HuH-7 (cell line): ENCODE results near the gene ABI3BP.
A peak's percentile ranks its signal among the peaks of the same experiment; 100 is the strongest.

Experiments
- DNase-seq: peaks from one replicate; pipeline ENCODE4 v3.0.0; 2011; ENCODE audit warnings: low spot score

Gene ABI3BP

GRCh38 chr3:100830931-100831330 lies 162.3 kb downstream of the ABI3BP start:
- no peak for DNase-seq

DNA sequence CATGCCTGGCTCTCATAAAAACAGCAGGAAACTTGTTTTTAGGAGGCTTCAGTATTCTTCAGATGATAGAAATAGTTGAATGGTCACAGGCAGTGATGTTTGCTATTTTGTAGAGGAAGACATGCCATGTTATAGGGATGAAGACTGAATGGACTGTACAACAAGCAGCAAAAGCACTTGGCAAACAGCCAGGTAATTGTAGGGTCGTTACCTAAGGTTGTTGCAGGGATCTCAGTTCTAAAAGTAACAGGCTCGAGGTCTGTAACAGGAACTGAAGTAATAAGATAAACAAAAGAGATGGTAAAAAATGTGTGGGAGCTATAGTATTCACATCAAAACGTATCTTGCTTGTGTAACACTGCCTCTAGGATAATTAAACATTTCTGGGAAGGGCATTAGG lies 167.6 kb downstream of the ABI3BP start:
- DNase-seq: no peak

DNA sequence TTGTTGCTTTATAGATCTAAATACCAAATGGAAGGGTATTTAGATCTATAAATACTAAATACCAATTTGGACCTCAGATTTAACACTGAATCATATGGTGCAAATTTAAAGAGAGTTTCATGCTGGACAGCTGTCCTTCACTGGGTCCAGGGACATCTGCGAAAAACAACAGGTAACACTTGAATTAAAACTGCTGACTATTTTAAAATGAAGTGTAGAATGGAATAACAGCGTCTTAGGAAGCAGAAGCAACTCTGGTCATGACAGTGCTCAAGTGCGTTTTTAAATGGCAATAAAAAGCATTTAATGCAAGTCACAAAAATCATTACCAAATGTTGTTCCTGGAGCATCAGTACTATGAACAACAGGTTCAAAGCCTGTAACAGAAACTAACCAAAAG lies 177.6 kb downstream of the ABI3BP start:
- DNase-seq: no peak

- DNase-seq: no peak
These were observed 179.4 kb downstream of the ABI3BP start for GRCh38 chr3:100813828-100814227.

DNA sequence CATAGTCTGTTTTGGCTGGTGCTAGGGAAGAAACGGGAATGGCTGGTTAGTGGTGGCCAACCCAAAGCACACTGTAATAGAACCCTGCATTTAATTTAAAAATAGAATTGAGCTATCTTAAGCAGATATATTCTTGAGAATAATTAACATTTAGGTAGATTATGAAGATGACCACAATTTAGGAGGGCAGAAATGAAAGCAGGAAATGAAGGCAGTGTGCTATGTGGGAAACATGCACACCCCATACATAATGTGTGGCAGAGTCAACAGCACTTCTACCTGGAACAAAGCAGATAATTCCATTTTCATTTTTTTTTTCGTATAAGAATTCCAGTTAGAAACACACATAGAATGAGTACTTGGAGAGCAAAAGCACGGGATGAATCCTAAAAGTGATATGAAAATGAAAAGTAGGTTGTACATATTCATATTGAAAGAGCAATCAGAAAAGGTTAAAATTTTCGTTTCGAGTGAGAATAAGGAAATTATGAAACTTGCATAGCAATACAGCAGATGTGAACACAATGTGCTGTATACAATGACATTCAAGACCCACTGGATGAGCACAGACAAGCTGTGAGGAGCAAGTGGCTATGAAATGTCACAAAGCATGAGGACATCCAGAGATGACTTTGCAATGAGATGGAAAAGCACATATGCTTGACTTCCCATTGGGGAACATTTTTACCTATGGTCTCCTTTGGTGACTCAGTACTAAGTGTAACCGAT lies 181.3 kb downstream of the ABI3BP start:
- DNase-seq: no peak

GRCh38 chr3:100810671-100811070 lies 182.6 kb downstream of the ABI3BP start:
- no peak for DNase-seq

- DNase-seq: no peak
These were observed 188.6 kb downstream of the ABI3BP start for GRCh38 chr3:100804631-100805030.

- DNase-seq: no peak
These were observed 189.5 kb downstream of the ABI3BP start for GRCh38 chr3:100803711-100804110.

GRCh38 chr3:100802126-100802525 lies 191.1 kb downstream of the ABI3BP start:
- DNase-seq: no peak

DNA sequence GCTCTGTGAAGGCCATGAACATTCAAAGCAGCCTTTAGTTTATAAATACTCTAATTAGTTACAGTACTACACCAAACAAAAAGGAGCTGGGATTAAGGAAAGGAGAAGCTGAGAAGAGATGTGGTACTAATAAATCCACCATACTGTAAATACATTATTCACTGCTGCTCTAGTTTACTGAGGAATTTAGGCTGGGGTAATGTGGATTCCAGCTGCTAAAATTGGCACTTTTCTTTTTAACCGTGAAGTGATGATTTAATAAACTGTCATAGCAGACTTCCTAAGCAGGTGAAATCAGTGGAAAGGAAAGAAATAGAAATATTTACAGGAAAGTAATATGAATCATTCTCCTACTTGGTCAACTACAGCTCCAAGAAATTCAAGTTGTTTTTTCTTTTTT lies 195.2 kb downstream of the ABI3BP start:
- DNase-seq: no peak

DNA sequence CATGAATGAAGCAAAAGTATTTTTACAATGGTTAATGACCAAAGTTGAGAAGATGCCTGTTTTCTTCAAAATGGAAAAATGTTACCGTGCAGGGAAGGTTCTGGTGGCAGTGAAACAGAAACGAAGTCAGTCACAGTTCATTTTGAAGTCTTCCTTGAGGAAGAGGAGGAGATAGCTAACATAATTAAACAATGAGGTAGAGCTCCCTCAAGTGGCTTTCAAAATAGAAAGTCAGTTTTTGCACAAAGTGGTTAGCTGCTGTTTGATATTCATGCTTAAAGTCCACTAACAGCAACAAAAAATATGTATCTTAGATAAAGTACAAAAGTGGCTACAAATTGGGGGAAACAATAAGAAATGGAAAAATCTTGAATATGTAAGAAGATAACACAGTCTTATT lies 196.7 kb downstream of the ABI3BP start:
- DNase-seq: no peak

DNA sequence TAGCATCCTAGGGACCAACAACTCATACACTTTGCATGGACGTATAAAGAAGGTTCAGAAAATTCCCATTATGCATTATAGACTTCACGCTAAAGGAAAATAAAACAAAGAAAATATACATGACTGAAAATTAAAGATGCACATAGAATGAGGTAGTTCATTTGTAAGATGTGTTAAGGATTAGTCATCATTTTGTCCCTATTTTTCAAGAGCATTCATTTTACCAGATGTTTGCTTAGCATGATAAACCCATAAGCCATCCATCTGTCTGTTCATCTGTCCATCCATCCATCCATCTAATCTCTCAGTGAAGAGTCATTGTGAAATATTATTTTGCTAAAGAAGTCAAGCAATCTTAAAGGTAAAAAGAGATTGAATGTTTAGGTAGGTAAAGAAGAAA lies 203.6 kb downstream of the ABI3BP start:
- no peak for DNase-seq

DNA sequence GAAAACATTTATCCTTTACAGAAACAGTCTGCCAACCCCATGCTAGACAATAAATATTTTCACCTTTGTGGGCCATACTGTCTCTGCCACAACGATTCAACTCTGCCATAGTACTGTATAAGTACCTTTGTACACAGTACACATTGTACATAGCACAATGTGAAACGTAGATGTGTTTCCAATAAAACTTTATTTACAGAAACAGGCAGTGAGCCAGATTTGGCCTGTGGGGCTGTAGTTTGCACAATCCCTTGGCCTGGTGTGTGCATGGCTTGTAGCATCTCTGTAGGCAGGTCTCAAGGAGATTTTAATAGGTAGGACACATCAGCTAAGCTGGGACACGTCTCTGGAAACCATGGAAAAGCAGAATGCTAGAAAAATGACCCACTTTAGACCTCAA lies 209.6 kb downstream of the ABI3BP start:
- DNase-seq: no peak

- no peak for DNase-seq
These were observed 210.3 kb downstream of the ABI3BP start for GRCh38 chr3:100782906-100783305.

DNA sequence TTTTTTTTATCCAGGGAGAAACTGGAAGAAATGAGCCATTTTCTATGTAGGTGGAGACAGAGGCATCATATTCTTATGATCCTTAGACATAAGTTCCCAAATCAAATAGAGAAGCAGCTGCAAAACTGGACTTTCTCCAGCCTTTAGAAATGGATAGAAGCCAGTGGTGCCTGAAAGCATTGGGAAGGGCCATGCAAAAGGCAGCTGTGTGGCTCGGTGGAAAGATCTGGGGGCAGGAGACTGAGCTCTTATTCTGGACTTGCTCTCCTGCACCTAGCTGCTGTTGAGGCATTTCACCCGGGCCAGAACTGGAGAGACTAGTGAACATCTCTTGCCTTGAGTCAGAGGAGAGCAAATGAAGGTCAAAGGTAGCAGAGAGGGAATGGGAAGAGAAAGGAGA lies 210.9 kb downstream of the ABI3BP start:
- no peak for DNase-seq

DNA sequence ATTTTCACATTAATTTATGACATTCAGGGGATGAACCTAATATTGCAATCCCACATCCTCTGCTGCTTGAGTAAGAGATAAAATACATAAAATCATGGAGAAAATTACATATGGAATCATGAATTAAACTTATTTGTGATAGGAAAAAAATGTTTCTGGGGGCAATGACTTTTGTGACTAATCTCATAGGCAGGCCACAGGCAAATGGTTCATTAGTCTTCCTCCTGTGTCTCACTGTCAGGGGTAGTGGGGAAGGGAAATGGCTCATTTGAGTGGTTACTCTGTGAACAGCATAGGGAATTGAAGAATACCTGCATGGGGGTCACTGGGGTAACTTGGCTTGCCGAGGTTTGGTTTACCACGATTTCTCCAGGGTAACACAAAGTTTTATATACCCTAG lies 211.9 kb downstream of the ABI3BP start:
- DNase-seq: no peak

GRCh38 chr3:100780071-100780622 lies 213.1 kb downstream of the ABI3BP start:
- DNase-seq: no peak

DNA sequence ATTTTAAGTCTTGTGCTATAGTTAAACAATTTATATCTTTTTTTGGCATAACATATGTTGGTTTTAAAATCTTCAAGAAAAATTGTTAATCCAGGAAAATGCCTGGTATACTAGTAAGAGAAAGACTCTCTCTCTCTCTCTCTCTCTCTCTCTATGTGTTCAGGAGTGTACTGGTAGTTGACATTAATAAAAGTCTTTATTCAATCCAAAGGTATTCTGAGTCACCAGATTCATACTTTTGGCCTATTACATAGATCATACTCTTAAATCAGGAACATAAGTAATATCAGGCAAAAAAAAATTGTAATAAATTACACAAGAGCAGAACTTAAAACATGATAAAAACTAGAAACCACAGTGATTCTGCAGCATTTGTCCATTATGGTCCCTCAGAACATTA lies 213.7 kb downstream of the ABI3BP start:
- no peak for DNase-seq

DNA sequence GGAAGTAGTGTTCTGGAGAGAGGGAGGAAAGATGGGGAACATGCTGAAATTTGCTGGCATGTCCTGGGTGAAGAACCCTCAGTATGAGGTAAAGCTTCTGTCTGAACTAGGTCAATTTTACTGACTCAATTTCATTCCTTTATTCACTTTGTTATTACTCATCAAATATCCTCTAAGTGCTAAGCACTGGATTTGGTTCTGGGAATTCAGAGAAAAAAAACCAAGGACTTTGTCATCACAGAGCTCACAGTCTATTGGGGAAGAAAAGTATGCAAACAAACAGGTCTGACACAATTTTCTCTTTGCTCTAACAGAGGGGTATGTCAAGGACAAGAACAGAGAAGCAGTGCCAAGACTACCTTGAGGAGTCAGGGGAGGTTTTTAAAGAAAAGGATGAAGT lies 215.9 kb downstream of the ABI3BP start:
- DNase-seq: no peak

DNA sequence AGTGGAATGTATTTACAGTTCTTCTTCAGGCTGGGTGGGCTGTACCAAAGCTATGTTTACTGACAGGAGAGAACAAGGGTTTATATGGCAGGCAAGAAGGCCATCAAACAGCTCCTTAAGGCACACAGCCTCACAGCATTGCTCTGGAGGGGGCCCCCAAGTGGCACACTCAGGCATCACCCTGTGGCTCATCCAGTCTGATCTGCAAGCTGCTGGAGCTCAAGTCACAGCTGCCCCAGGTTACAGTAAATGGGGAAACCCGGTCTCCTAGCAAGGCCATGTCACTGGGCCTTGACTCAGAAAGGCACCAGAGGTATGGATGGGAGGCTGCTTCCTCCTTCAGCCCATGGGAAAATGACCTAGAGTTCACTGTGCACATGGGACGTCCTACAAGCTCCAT lies 216.5 kb downstream of the ABI3BP start:
- DNase-seq: peak; percentile 23

- no peak for DNase-seq
These were observed 217.0 kb downstream of the ABI3BP start for GRCh38 chr3:100776097-100776729.

GRCh38 chr3:100775669-100776068 lies 217.6 kb downstream of the ABI3BP start:
- DNase-seq: no peak

- no peak for DNase-seq
These were observed 218.0 kb downstream of the ABI3BP start for GRCh38 chr3:100775226-100775625.

DNA sequence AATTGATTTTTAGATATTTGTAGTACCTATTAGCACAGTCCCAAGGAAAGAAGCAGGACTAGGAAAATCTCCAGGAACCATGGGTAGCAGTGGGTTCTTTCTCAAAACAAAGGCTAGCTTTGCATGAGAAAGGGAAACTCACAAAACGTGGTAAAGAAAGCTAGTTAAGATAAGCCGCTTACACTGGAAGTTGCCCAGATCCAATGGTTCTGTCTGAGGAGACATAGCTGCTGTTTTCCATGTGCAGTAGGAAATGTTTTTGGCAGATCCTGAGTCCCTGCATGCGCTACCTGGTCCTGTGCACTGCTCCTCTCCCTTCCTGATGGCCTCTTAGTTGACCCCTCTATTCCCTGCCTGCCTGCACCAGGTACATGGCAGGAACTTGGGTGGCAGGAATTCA lies 223.5 kb downstream of the ABI3BP start:
- no peak for DNase-seq
